HepG2 (cell line): ENCODE measurements around the gene SDF2. TPM values are rescaled to one million over a fixed set of nuclear protein-coding genes. Genes with fewer than 3 reads are reported as not detected.

ENCODE experiments used
- ATAD3A ChIP-seq: sonication (generic); formaldehyde crosslinking; IDR thresholded peaks from 2 replicates; pipeline ENCODE4 v1.4.0; 2020; ENCODE audit warnings: missing genetic modification reagents
- BHLHE40 ChIP-seq: IDR thresholded peaks from 2 replicates; pipeline ENCODE4 v1.6.1; 2011; ENCODE audit warnings: low read length, improper control_type of control experiment
- EEA1 ChIP-seq: sonication (generic); formaldehyde crosslinking; IDR thresholded peaks from 2 replicates; pipeline ENCODE4 v1.5.1; 2020; ENCODE audit warnings: mild to moderate bottlenecking, missing genetic modification reagents, borderline replicate concordance
- HNRNPK ChIP-seq: fragments of 200-400 bp; formaldehyde crosslinking; IDR thresholded peaks from 2 replicates; pipeline ENCODE4 v1.6.1; 2018; ENCODE audit warnings: low read length, low read depth, moderate library complexity, mild to moderate bottlenecking; ENCODE audit not compliant: poor library complexity, severe bottlenecking
- MZF1 ChIP-seq: sonication (generic); formaldehyde crosslinking; IDR thresholded peaks from 2 replicates; pipeline ENCODE4 v1.8.1; 2023; ENCODE audit warnings: mild to moderate bottlenecking, missing genetic modification reagents, borderline replicate concordance
- NFATC3 ChIP-seq: sonication (generic); formaldehyde crosslinking; IDR thresholded peaks from 2 replicates; pipeline ENCODE4 v1.5.1; 2020; ENCODE audit warnings: mild to moderate bottlenecking, missing genetic modification reagents
- NFKBIZ ChIP-seq: IDR thresholded peaks from 2 replicates; pipeline ENCODE4 v1.6.1; 2018; ENCODE audit warnings: missing genetic modification reagents, missing compliant biosample characterization
- NR2F2 ChIP-seq: IDR thresholded peaks from 2 replicates; pipeline ENCODE4 v1.6.1; 2012; ENCODE audit warnings: low read depth, inconsistent platforms, borderline replicate concordance
- RBM39 ChIP-seq: fragments of 200-400 bp; formaldehyde crosslinking; IDR thresholded peaks from one replicate; pipeline ENCODE4 v1.6.1; 2018; ENCODE audit warnings: antibody characterized with exemption, mild to moderate bottlenecking, low read depth, low read length; ENCODE audit not compliant: poor library complexity, severe bottlenecking
- SAP130 ChIP-seq: IDR thresholded peaks from 2 replicates; pipeline ENCODE4 v1.6.1; 2016; ENCODE audit warnings: low read depth
- TGIF2 ChIP-seq: IDR thresholded peaks from 2 replicates; pipeline ENCODE4 v1.6.1; 2016; ENCODE audit warnings: control low read depth, missing compliant biosample characterization
- ZFP36L1 ChIP-seq: sonication (generic); formaldehyde crosslinking; IDR thresholded peaks from 2 replicates; pipeline ENCODE4 v1.8.0; 2022; ENCODE audit warnings: mild to moderate bottlenecking, missing genetic modification reagents, moderate library complexity
- ZNF44 ChIP-seq: sonication (generic); formaldehyde crosslinking; IDR thresholded peaks from 2 replicates; pipeline ENCODE4 v1.5.1; 2020; ENCODE audit warnings: mild to moderate bottlenecking, missing genetic modification reagents
- ZNF503 ChIP-seq: sonication (generic); formaldehyde crosslinking; IDR thresholded peaks from 2 replicates; pipeline ENCODE4 v1.4.0; 2020; ENCODE audit warnings: missing genetic modification reagents
- ZNF530 ChIP-seq: sonication (generic); formaldehyde crosslinking; IDR thresholded peaks from 2 replicates; pipeline ENCODE4 v1.5.0; 2020; ENCODE audit warnings: low read depth, mild to moderate bottlenecking, missing genetic modification reagents
- ZNF879 ChIP-seq: sonication (generic); formaldehyde crosslinking; IDR thresholded peaks from 2 replicates; pipeline ENCODE4 v1.8.1; 2023; ENCODE audit warnings: missing genetic modification reagents
- polyA plus RNA-seq, 8 experiments: library from polyadenylated mRNA; depleted of rRNA in 3 of 8; stranded (reverse) in 7 of 8; unstranded in 1 of 8; fragments of >200 nt; fragmentation: Illumina TruSeq in 4 of 8; extraction: Trizol in 4 of 8; gene quantifications; 2 replicates each; pipeline versions ENCODE4 v1.2.1 to v1.2.3, GENCODE V29; 2011 to 2016; ENCODE audit warnings: low read depth in 4 of 8, missing spikeins in 1 of 8, mixed read lengths in 1 of 8; ENCODE audit not compliant: insufficient read depth in 1 of 8
- total RNA-seq, 5 experiments: library from RNA; depleted of rRNA; stranded (reverse); fragments of >200 nt; fragmentation: Illumina TruSeq; extraction: Trizol; gene quantifications; 2 replicates each; pipeline ENCODE4 v1.2.3, GENCODE V29; 2016; ENCODE audit warnings: low read depth in 1 of 5
- TF ChIP-seq, protein P1 (sequence below): sonication (generic); formaldehyde crosslinking; IDR thresholded peaks from 2 replicates; pipeline ENCODE4 v1.4.0; 2020; ENCODE audit warnings: missing genetic modification reagents, borderline replicate concordance
- TF ChIP-seq, protein P2 (sequence below), 2 experiments: sonication (generic) in 1 of 2; formaldehyde crosslinking in 1 of 2; IDR thresholded peaks; 2 replicates each; pipeline versions ENCODE4 v1.4.0 to v1.6.1; 2018 to 2020; ENCODE audit warnings: missing genetic modification reagents in 2 of 2, borderline replicate concordance in 1 of 2, low read depth in 1 of 2, mild to moderate bottlenecking in 1 of 2, missing biosample characterization in 1 of 2

The SDF2 gene
- total and polyA plus RNA-seq, 2 of the 13 experiments (the other 11 are each of a cell fraction or from before 2014, with no cell fraction given): 58.2 to 58.4 TPM

- TF ChIP-seq, protein P1, sequence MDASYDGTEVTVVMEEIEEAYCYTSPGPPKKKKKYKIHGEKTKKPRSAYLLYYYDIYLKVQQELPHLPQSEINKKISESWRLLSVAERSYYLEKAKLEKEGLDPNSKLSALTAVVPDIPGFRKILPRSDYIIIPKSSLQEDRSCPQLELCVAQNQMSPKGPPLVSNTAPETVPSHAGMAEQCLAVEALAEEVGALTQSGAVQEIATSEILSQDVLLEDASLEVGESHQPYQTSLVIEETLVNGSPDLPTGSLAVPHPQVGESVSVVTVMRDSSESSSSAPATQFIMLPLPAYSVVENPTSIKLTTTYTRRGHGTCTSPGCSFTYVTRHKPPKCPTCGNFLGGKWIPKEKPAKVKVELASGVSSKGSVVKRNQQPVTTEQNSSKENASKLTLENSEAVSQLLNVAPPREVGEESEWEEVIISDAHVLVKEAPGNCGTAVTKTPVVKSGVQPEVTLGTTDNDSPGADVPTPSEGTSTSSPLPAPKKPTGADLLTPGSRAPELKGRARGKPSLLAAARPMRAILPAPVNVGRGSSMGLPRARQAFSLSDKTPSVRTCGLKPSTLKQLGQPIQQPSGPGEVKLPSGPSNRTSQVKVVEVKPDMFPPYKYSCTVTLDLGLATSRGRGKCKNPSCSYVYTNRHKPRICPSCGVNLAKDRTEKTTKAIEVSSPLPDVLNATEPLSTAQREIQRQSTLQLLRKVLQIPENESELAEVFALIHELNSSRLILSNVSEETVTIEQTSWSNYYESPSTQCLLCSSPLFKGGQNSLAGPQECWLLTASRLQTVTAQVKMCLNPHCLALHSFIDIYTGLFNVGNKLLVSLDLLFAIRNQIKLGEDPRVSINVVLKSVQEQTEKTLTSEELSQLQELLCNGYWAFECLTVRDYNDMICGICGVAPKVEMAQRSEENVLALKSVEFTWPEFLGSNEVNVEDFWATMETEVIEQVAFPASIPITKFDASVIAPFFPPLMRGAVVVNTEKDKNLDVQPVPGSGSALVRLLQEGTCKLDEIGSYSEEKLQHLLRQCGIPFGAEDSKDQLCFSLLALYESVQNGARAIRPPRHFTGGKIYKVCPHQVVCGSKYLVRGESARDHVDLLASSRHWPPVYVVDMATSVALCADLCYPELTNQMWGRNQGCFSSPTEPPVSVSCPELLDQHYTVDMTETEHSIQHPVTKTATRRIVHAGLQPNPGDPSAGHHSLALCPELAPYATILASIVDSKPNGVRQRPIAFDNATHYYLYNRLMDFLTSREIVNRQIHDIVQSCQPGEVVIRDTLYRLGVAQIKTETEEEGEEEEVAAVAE (CRISPR knock-in tag): no peak
- TF ChIP-seq MZF1 (CRISPR knock-in tag) (no peak), HNRNPK (peak; percentile 53), NFATC3 (CRISPR knock-in tag) (no peak), RBM39 (peak; percentile 85), ZNF44 (CRISPR knock-in tag) (no peak), BHLHE40 (no peak), EEA1 (CRISPR knock-in tag) (no peak), NR2F2 (no peak; the same call in 1 of the 2 replicates), NFKBIZ (no peak), ZFP36L1 (CRISPR knock-in tag) (peak; percentile 73), SAP130 (CRISPR knock-in tag) (peak; percentile 89), ZNF879 (no peak), ZNF503 (CRISPR knock-in tag) (no peak), ZNF530 (CRISPR knock-in tag) (no peak), ATAD3A (CRISPR knock-in tag) (no peak), TGIF2 (CRISPR knock-in tag) (peak; percentile 67; the same call in 1 of the 2 replicates)
- TF ChIP-seq, protein P2, sequence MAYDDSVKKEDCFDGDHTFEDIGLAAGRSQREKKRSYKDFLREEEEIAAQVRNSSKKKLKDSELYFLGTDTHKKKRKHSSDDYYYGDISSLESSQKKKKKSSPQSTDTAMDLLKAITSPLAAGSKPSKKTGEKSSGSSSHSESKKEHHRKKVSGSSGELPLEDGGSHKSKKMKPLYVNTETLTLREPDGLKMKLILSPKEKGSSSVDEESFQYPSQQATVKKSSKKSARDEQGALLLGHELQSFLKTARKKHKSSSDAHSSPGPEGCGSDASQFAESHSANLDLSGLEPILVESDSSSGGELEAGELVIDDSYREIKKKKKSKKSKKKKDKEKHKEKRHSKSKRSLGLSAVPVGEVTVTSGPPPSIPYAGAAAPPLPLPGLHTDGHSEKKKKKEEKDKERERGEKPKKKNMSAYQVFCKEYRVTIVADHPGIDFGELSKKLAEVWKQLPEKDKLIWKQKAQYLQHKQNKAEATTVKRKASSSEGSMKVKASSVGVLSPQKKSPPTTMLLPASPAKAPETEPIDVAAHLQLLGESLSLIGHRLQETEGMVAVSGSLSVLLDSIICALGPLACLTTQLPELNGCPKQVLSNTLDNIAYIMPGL (CRISPR knock-in tag; IDR thresholded peaks at IDR 0.05; ENCODE audit: borderline replicate concordance in 1 of 2, low read depth in 1 of 2): peak; percentile 71 to 77; a peak in 2 of 4 replicates
Measured at GRCh38 chr17:28644787-28645575, 16.7 kb downstream of the SDF2 start, which contains the start of gene BLTP2 (continued).
